Measurements from ENCODE around the gene B3GALT6.

- TF ChIP-seq CTCF (IDR thresholded peaks at IDR 0.05) (no peak), POLR2A (IDR thresholded peaks at IDR 0.05) (no peak), EP300 (IDR thresholded peaks at IDR 0.05) (no peak)
These were observed 10.6 kb downstream of the B3GALT6 start for GRCh38 chr1:1242461-1243265.

Data from stomach (tissue), 4 donors.